Stimulated activated CD8-positive, alpha-beta memory T cell treated with anti-CD3 and anti-CD28 coated beads, Interleukin-7, amount 100 ng/mL, for 24 hours (primary cell): ENCODE measurements around the gene RIT2.

Experiments used
- DNase-seq: peaks from one replicate; pipeline ENCODE4 v3.0.0-alpha.2; 2020; ENCODE audit warnings: low read depth

Gene RIT2

GRCh38 chr18:42925036-42925435 lies 190.4 kb downstream of the RIT2 start:
- DNase-seq = no peak

- DNase-seq = no peak
Measured at GRCh38 chr18:42922363-42922762, 193.1 kb downstream of the RIT2 start.

- no peak for DNase-seq
Measured at GRCh38 chr18:42921226-42921737, 194.2 kb downstream of the RIT2 start.

GRCh38 chr18:42920621-42921020 lies 194.9 kb downstream of the RIT2 start:
- no peak for DNase-seq

- no peak for DNase-seq
Measured at GRCh38 chr18:42915299-42915698, 200.2 kb downstream of the RIT2 start.

GRCh38 chr18:42914476-42914875 lies 201.0 kb downstream of the RIT2 start:
- no peak for DNase-seq

- DNase-seq = no peak
Measured at GRCh38 chr18:42909095-42909494, 206.4 kb downstream of the RIT2 start.

GRCh38 chr18:42906761-42907160 lies 208.7 kb downstream of the RIT2 start:
- no peak for DNase-seq

- no peak for DNase-seq
Measured at GRCh38 chr18:42901161-42901560, 214.3 kb downstream of the RIT2 start.

GRCh38 chr18:42893977-42894376 lies 221.5 kb downstream of the RIT2 start:
- DNase-seq = no peak

GRCh38 chr18:42892181-42892580 lies 223.3 kb downstream of the RIT2 start:
- no peak for DNase-seq

- DNase-seq = no peak
Measured at GRCh38 chr18:42891705-42892104, 223.8 kb downstream of the RIT2 start.

- no peak for DNase-seq
Measured at GRCh38 chr18:42883169-42883568, 232.3 kb downstream of the RIT2 start.

GRCh38 chr18:42882122-42882521 lies 233.4 kb downstream of the RIT2 start:
- DNase-seq = no peak

GRCh38 chr18:42872838-42873237 lies 242.6 kb downstream of the RIT2 start:
- no peak for DNase-seq

GRCh38 chr18:42864876-42865275 lies 250.6 kb downstream of the RIT2 start:
- DNase-seq = no peak

- no peak for DNase-seq
Measured at GRCh38 chr18:42861271-42861670, 254.2 kb downstream of the RIT2 start.

- no peak for DNase-seq
Measured at GRCh38 chr18:42860548-42860947, 254.9 kb downstream of the RIT2 start.

- DNase-seq = no peak
Measured at GRCh38 chr18:42860011-42860410, 255.5 kb downstream of the RIT2 start.

GRCh38 chr18:42854558-42854957 lies 260.9 kb downstream of the RIT2 start:
- no peak for DNase-seq

- DNase-seq = no peak
Measured at GRCh38 chr18:42850174-42851083, 265.1 kb downstream of the RIT2 start.

- DNase-seq = no peak
Measured at GRCh38 chr18:42839408-42839807, 276.1 kb downstream of the RIT2 start.

GRCh38 chr18:42838546-42839145 lies 276.8 kb downstream of the RIT2 start:
- DNase-seq = no peak
